Adrenal gland (tissue), 12 donors: ENCODE data around the gene HGS. TPM values are rescaled to one million over a fixed set of nuclear protein-coding genes. Genes with fewer than 3 reads are reported as not detected.
"Not testable (repeated sequence)": the region's sequence is repeated elsewhere in the genome, so short reads cannot be mapped to it uniquely, and the experiment has no call there.

Experiments used
- DNase-seq, 7 donors: peaks; one replicate each; pipeline ENCODE4 v3.0.0-alpha.2; 2019 to 2020
- H3K27ac ChIP-seq, 5 donors: fragments of 200-600 bp; sonication (generic) in 4 of 5; 1 replicate in 3 of 5; 2 replicates in 2 of 5; pipeline versions ENCODE4 v1.5.1 to v1.8.0; 2016 to 2020; ENCODE audit warnings: mild to moderate bottlenecking in 1 of 5
- H3K27me3 ChIP-seq: fragments of 200-600 bp; 2 replicates; pipeline ENCODE4 v1.8.0; 2021
- H3K36me3 ChIP-seq, 2 donors: fragments of 200-600 bp; replicated peaks in 1 of 2; 1 replicate in 1 of 2; 2 replicates in 1 of 2; pipeline versions ENCODE4 v1.5.1 to v1.8.0; 2018 to 2022
- H3K4me1 ChIP-seq, 2 donors: fragments of 200-600 bp; replicated peaks in 1 of 2; 1 replicate in 1 of 2; 2 replicates in 1 of 2; pipeline versions ENCODE4 v1.5.1 to v1.8.0; 2018 to 2021
- H3K4me3 ChIP-seq, 4 donors: fragments of 200-600 bp; sonication (generic) in 3 of 4; one replicate each; pipeline ENCODE4 v1.5.1; 2016 to 2018
- H3K9me3 ChIP-seq, 3 donors: fragments of 200-600 bp; sonication (generic) in 1 of 3; replicated peaks in 1 of 3; 1 replicate in 2 of 3; 2 replicates in 1 of 3; pipeline versions ENCODE4 v1.5.1 to v1.8.0; 2016 to 2021
- POLR2A ChIP-seq, 2 donors: fragments of 450-650 bp; IDR thresholded peaks; one replicate each; pipeline ENCODE4 v1.6.1; 2017; ENCODE audit warnings: antibody characterized with exemption in 2 of 2, mild to moderate bottlenecking in 2 of 2, moderate library complexity in 1 of 2
- WGBS, 4 donors: extraction: QIAGEN DNeasy Blood & Tissue Kit in 2 of 4; methylation state at CpG; one replicate each; pipeline versions ENCODE4 v1.1.5 to v1.1.7; 2013 to 2017; 5-methylcytosine and 5-hydroxymethylcytosine counted together
- intact Hi-C, 2 donors: fragments of 100-400 bp; cut with DNase I; formaldehyde crosslinking; loops; one replicate each; pipeline versions ENCODE4 v1.14.1 to v1.15.0; 2022 to 2023
- polyA plus RNA-seq, 3 donors: library from polyadenylated mRNA; stranded (reverse); fragments of 200-250 nt in 2 of 3; fragments of 350-450 nt in 1 of 3; fragmentation: Illumina TruSeq in 1 of 3; extraction: RNeasy Lipid Tissue Mini Kit (QIAGEN cat#74804) in 1 of 3; gene quantifications; one replicate each; pipeline ENCODE4 v1.2.3, GENCODE V29; 2013 to 2014
- total RNA-seq, 9 donors: library from RNA; depleted of rRNA in 4 of 9; stranded (reverse); fragments of >200 nt in 4 of 9; fragments of 120-200 nt in 1 of 9; fragmentation: NEBNext Ultra II Directional in 1 of 9; extraction: Animal tissue kit (Norgen Biotek cat#: 25700) in 1 of 9; gene quantifications; one replicate each; pipeline versions ENCODE4 v1.1.0 to v1.2.4, GENCODE V29; 2013 to 2023
- TF ChIP-seq, protein P1 (sequence below), 6 experiments: fragments of 450-650 bp in 4 of 6; fragments of 200-600 bp in 2 of 6; sonication (generic) in 1 of 6; IDR thresholded peaks; 1 replicate in 5 of 6; 2 replicates in 1 of 6; pipeline versions ENCODE4 v1.5.1 to v1.8.0; 2016 to 2021; ENCODE audit warnings: antibody characterized with exemption in 6 of 6, mild to moderate bottlenecking in 2 of 6, moderate library complexity in 1 of 6
- donor health status: healthy with polysubstance abuse.
- donor health status: Bipolar disorder and iron deficiency.
- donor health status: DM: yes; HTN: yes; CAD: no.
- donor health status: DM: no; HTN: no; CAD: no.
- donor health status: DM: no; HTN: no; CAD: no.
- donor health status: DM: yes; HTN: yes; CAD: no.

Gene HGS
- total and polyA plus RNA-seq, 12 donors, result 51.7 to 384 (median 104) TPM

DNA sequence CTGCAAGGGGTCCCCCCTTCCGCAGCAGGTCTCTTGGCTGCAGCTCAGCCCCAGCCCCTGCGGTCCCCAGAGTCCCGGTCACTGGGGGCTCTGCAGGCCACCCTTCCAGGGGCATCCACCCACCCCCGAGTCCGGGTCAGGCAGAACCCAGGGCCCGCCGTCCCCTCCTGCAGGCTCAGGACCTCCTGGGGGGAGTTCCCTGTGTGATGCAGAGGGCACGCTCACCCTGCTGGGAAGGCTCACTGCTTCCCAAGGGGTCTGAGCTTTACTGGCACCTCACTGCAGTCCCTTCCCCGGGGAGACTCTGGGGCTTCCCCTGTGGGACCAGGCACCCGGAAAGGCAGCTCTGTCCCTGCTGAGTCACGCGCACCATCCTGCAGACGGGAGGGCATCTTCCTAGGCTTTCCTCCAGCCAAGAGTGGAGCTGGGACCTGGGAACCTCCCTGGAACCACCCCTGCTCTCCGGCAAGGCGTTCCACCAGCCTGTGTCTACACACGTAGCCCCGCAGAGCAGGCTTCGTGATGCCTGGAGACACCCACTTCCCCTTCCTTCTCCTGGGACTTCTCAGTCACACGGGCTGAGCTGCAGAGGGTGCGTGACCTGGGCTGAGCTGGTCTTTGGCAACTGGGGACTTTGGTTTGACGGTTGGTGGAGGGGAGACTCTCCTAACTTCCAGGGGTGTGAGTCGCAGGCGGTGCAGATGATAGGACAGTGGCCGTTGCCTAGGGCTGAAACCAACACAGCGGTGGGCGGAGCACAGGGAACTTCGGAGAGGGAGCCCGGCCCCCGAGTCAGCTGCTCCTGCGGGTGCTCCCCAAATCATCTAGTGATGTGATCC is 51.7 kb downstream of the HGS start:
- no peaks in the 10 kb centered on the region for H3K27me3 ChIP-seq
- TF ChIP-seq, protein P1, sequence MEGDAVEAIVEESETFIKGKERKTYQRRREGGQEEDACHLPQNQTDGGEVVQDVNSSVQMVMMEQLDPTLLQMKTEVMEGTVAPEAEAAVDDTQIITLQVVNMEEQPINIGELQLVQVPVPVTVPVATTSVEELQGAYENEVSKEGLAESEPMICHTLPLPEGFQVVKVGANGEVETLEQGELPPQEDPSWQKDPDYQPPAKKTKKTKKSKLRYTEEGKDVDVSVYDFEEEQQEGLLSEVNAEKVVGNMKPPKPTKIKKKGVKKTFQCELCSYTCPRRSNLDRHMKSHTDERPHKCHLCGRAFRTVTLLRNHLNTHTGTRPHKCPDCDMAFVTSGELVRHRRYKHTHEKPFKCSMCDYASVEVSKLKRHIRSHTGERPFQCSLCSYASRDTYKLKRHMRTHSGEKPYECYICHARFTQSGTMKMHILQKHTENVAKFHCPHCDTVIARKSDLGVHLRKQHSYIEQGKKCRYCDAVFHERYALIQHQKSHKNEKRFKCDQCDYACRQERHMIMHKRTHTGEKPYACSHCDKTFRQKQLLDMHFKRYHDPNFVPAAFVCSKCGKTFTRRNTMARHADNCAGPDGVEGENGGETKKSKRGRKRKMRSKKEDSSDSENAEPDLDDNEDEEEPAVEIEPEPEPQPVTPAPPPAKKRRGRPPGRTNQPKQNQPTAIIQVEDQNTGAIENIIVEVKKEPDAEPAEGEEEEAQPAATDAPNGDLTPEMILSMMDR (IDR thresholded peaks at IDR 0.05), result no peak
- no peak for TF ChIP-seq POLR2A (IDR thresholded peaks at IDR 0.05)
- H3K4me3 ChIP-seq, result no peak overlapping the region
- 16 to 40% (median 37%) methylated on average over 4 to 30 of the region's 30 CpGs for WGBS, 4 donors
- no peaks in the 10 kb centered on the region for H3K9me3 ChIP-seq
- no peaks in the 10 kb centered on the region for H3K4me1 ChIP-seq
- H3K27ac ChIP-seq, result no peak overlapping the region
- peak in 3 of 7 donors; percentile 33 to 63 (median 60) for DNase-seq
- intact Hi-C loops, result no loop called here
- H3K36me3 ChIP-seq, result no peaks in the 10 kb centered on the region

DNA sequence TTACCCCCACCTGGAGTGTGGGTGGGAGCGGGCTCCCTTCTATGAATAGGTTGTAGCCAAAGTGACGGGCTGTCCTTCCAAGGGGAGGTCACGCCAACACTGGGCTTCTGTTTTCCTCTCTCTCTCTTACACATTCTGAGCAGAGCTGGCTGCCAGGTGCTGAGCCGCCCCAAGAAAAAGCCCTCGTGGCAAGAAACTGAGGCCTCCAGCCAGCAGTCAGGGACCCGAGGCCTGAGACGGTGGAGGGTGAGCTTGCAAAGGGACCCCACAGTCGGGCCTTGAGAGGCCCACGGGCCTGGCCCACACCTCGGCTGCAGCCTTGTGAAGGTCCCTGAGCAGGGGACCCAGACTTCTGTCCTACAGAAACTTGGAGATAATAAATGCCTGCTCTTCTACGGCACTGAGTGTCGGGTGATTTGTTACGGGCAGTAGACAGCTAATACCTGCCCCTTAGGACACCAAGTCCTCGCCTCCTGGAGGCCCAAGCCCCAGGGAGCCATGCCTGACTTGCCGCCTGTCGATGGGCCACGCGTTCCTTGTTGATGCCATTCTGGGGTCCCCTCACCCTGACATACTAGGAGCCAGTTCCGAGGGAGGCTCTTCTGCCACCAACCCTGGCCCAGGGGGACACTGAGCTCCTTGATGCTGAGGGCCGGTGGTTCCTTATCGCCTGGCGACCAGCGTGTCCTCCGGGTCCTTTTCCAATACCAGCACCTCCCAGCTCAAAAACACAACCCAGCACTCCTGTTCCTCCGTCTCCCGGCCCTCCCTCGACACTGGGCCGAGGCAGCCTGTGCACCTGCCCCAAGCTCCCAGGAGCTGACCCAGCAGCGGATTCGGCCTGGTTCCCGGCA is 54.4 kb downstream of the HGS start:
- Histone ChIP-seq H3K9me3 (no peaks in the 10 kb centered on the region), H3K4me3 (no peak overlapping the region), H3K27ac (no peak overlapping the region), H3K4me1 (no peaks in the 10 kb centered on the region), H3K27me3 (no peaks in the 10 kb centered on the region), H3K36me3 (no peaks in the 10 kb centered on the region)
- TF ChIP-seq, protein P1 (IDR thresholded peaks at IDR 0.05), result no peak
- TF ChIP-seq POLR2A (IDR thresholded peaks at IDR 0.05), result no peak
- whole genome bisulfite sequencing, 4 donors, result 87 to 91% (median 89%) methylated on average over 15 to 31 of the region's 31 CpGs
- peak in 1 of 7 donors; percentile 42 for DNase-seq
- intact Hi-C loops, result no loop called here

DNA sequence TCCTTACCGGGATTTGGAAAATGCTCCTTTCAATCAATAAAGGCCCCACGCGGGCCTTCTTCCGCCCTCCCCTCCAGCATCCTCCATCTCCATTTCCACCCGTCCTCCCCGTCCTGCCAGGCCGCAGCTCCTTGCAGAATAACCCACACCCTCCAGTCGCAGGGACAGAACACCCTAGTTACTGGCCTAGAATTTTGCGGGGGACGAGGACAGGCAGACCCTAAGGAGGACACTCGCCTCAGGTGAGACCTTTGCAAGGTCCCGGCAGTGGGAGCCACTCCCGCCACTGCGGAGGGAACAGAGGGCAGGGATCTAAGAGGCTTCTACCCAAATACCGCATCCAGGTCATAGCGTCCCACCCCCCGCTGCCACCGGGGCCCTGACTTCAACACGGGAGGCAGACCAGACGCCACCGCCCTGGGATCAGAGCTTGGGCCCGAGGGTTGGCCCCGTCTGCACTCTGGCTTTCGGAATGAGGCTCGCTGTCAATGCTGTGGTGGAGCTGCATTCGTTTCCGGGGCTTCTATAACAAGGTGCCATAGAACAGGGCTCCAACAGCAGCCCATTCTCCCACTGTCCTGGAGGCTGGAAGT is 55.1 kb downstream of the HGS start:
- no peak for DNase-seq
- WGBS, 4 donors, result 83 to 91% (median 90%) methylated on average over 16 to 27 of the region's 27 CpGs
- intact Hi-C loops, result no loop called here
- no peaks in the 10 kb centered on the region for H3K27me3 ChIP-seq
- no peak for TF ChIP-seq POLR2A (IDR thresholded peaks at IDR 0.05)
- TF ChIP-seq, protein P1 (IDR thresholded peaks at IDR 0.05), result no peak
- H3K36me3 ChIP-seq, result no peaks in the 10 kb centered on the region
- no peaks in the 10 kb centered on the region for H3K4me1 ChIP-seq
- no peak overlapping the region for H3K4me3 ChIP-seq
- no peaks in the 10 kb centered on the region for H3K9me3 ChIP-seq
- H3K27ac ChIP-seq, result no peak overlapping the region

DNA sequence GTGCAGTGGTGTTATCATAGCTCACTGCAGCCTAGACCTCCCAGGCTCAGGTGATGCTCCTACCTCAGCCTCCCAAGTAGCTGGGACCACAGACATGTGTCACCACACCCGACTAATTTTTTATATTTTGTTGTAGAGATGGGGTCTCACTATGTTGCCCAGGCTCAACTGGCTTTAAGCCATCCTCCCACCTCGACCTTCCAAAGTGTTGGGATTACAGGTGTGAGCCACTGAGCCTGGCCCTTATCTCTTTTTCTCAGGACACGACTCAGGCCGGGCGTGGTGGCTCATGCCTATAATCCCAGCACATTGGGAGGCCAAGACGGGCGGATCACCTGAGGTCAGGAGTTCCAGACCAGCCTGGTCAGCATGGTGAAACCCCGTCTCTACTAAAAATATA is 55.8 kb downstream of the HGS start:
- H3K36me3 ChIP-seq, intact Hi-C loops, H3K4me1 ChIP-seq, H3K9me3 ChIP-seq, H3K27me3 ChIP-seq, H3K27ac ChIP-seq, DNase-seq, H3K4me3 ChIP-seq: not testable (repeated sequence)
- WGBS, 4 donors, result 87 to 94% (median 89%) methylated on average over 4 to 8 of the region's 8 CpGs
